ENCODE results near the gene PLA2G4E.

DNA sequence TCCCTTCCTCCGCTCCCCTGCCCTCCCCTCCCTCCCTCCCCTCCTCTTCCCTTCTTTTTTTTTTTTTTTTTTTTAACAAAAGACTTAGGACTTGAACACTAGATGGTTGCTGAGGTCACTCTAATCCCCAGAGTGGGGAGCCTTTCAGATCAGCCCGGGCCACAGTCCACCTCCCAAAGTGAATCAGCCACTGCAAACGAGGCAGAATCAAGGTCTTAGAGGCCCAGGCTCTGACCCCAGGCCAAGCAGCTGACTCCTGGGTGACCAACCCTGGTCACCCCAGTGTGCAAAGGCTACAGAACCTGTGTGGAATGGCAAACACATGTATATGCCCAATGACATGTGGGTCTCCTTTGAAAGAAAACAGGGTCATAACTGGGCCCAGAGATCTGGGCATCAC, 30.2 kb downstream of the PLA2G4E start:
- TF ChIP-seq, protein P1, sequence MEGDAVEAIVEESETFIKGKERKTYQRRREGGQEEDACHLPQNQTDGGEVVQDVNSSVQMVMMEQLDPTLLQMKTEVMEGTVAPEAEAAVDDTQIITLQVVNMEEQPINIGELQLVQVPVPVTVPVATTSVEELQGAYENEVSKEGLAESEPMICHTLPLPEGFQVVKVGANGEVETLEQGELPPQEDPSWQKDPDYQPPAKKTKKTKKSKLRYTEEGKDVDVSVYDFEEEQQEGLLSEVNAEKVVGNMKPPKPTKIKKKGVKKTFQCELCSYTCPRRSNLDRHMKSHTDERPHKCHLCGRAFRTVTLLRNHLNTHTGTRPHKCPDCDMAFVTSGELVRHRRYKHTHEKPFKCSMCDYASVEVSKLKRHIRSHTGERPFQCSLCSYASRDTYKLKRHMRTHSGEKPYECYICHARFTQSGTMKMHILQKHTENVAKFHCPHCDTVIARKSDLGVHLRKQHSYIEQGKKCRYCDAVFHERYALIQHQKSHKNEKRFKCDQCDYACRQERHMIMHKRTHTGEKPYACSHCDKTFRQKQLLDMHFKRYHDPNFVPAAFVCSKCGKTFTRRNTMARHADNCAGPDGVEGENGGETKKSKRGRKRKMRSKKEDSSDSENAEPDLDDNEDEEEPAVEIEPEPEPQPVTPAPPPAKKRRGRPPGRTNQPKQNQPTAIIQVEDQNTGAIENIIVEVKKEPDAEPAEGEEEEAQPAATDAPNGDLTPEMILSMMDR (IDR thresholded peaks at IDR 0.05): no peak
- no peak for TF ChIP-seq POLR2A (IDR thresholded peaks at IDR 0.05)
- TF ChIP-seq EP300 (IDR thresholded peaks at IDR 0.05): no peak
